H1 (cell line): ENCODE data around the gene PSMD9. TPM values are rescaled to one million over a fixed set of nuclear protein-coding genes. Genes with fewer than 3 reads are reported as not detected.

ENCODE experiments used
- CTCF ChIA-PET: fragments of 300-600 bp; sonication (Branson Sonifier 250); formaldehyde crosslinking; loops from one replicate; lab custom pipeline; 2021; ENCODE audit not compliant: partially characterized antibody; lab: Charles Lee
- POLR2A ChIA-PET: fragments of 300-600 bp; sonication (Branson Sonifier 250); formaldehyde crosslinking; loops from one replicate; lab custom pipeline; 2021; ENCODE audit warnings: inconsistent platforms; ENCODE audit not compliant: partially characterized antibody; lab: Charles Lee
- DNase-seq, 2 experiments: peaks; one replicate each; pipeline versions ENCODE4 v3.0.0 to v3.0.0-alpha.2; 2010 to 2022; ENCODE audit warnings: low spot score in 2 of 2, low read depth in 1 of 2, mixed read lengths in 1 of 2
- FAIRE-seq: peaks from 2 replicates; lab custom pipeline; 2011; peaks lifted over from hg19 to GRCh38; lab: Jason Lieb, UNC
- H2AFZ ChIP-seq: 2 replicates; pipeline ENCODE4 v1.8.1; 2012; ENCODE audit warnings: low read length, inconsistent platforms
- H2AK5ac ChIP-seq: 2 replicates; pipeline ENCODE4 v1.6.1; 2013; ENCODE audit warnings: low read depth, low read length
- H2BK120ac ChIP-seq: replicated peaks from 2 replicates; pipeline ENCODE3; 2013; ENCODE audit warnings: low read depth, low read length, inconsistent platforms
- H2BK12ac ChIP-seq: 2 replicates; pipeline ENCODE4 v1.6.1; 2013; ENCODE audit warnings: low read depth, low read length
- H2BK15ac ChIP-seq: 2 replicates; pipeline ENCODE4 v1.6.1; 2013; ENCODE audit warnings: low read length
- H2BK20ac ChIP-seq: 2 replicates; pipeline ENCODE4 v1.6.1; 2013; ENCODE audit warnings: low read length
- H2BK5ac ChIP-seq: 2 replicates; pipeline ENCODE4 v1.6.1; 2013; ENCODE audit warnings: low read depth, low read length
- H3K14ac ChIP-seq: 2 replicates; pipeline ENCODE4 v1.6.1; 2013; ENCODE audit warnings: inconsistent platforms; ENCODE audit not compliant: insufficient read length
- H3K18ac ChIP-seq: 2 replicates; pipeline ENCODE4 v1.6.1; 2013; ENCODE audit warnings: low read length; ENCODE audit errors: extremely low read depth
- H3K23ac ChIP-seq: 2 replicates; pipeline ENCODE4 v1.6.1; 2013; ENCODE audit warnings: inconsistent platforms; ENCODE audit not compliant: insufficient read length
- H3K23me2 ChIP-seq: 2 replicates; pipeline ENCODE4 v1.6.1; 2013; ENCODE audit warnings: low read depth, low read length
- H3K27ac ChIP-seq: 2 replicates; pipeline ENCODE4 v1.6.1; 2011; ENCODE audit warnings: low read depth, low read length, inconsistent platforms
- H3K27me3 ChIP-seq, 4 experiments: replicated peaks in 1 of 4; 1 replicate in 1 of 4; 2 replicates in 3 of 4; pipeline versions ENCODE4 v1.6.1 to v1.8.1; 2011 to 2013; ENCODE audit warnings: low read length in 3 of 4, mild to moderate bottlenecking in 3 of 4, inconsistent platforms in 2 of 4, mixed read lengths in 2 of 4, moderate library complexity in 1 of 4; ENCODE audit not compliant: control insufficient read depth in 3 of 4, insufficient read depth in 3 of 4; ENCODE audit errors: extremely low read depth in 1 of 4
- H3K36me3 ChIP-seq, 4 experiments: 2 replicates each; pipeline versions ENCODE4 v1.6.1 to v1.8.1; 2011 to 2013; ENCODE audit warnings: mild to moderate bottlenecking in 4 of 4, low read length in 3 of 4, moderate library complexity in 2 of 4, control low read depth in 1 of 4, inconsistent platforms in 1 of 4; ENCODE audit not compliant: insufficient read depth in 4 of 4, control insufficient read depth in 2 of 4
- H3K4ac ChIP-seq: replicated peaks from 2 replicates; pipeline ENCODE3; 2013; ENCODE audit warnings: low read length, low read depth, mixed read lengths, inconsistent platforms; ENCODE audit not compliant: insufficient read length
- H3K4me1 ChIP-seq, 4 experiments: replicated peaks in 1 of 4; 1 replicate in 1 of 4; 2 replicates in 3 of 4; pipeline versions ENCODE4 v1.6.1 to v1.8.1; 2011 to 2013; ENCODE audit warnings: low read length in 3 of 4, inconsistent platforms in 2 of 4, mixed read lengths in 1 of 4; ENCODE audit not compliant: insufficient read depth in 4 of 4, control insufficient read depth in 3 of 4
- H3K4me2 ChIP-seq, 2 experiments: 2 replicates each; pipeline versions ENCODE4 v1.6.1 to v1.8.1; 2011 to 2013; ENCODE audit warnings: low read depth in 2 of 2, low read length in 2 of 2, control low read depth in 1 of 2, inconsistent platforms in 1 of 2, mild to moderate bottlenecking in 1 of 2; ENCODE audit not compliant: insufficient read depth in 1 of 2
- H3K4me3 ChIP-seq, 4 experiments: fragments of 200-600, 300-600 bp in 1 of 4; sonication (generic), shearing (Covaris generic), sonication (Bioruptor Twin) in 1 of 4; 2 replicates each; pipeline versions ENCODE4 v1.5.1 to v1.8.1; 2011 to 2016; ENCODE audit warnings: low read length in 4 of 4, low read depth in 3 of 4, control low read depth in 2 of 4, inconsistent platforms in 2 of 4, mild to moderate bottlenecking in 2 of 4, mixed read lengths in 1 of 4, moderate library complexity in 1 of 4; ENCODE audit not compliant: insufficient read depth in 2 of 4; ENCODE audit errors: extremely low read depth in 1 of 4
- H3K56ac ChIP-seq: replicated peaks from 2 replicates; pipeline ENCODE3; 2013; ENCODE audit warnings: low read depth, mild to moderate bottlenecking, mixed read lengths, low read length, inconsistent platforms; ENCODE audit not compliant: insufficient read length
- H3K79me1 ChIP-seq: 2 replicates; pipeline ENCODE4 v1.6.1; 2013; ENCODE audit warnings: low read depth, low read length, control low read depth
- H3K79me2 ChIP-seq, 2 experiments: 2 replicates each; pipeline versions ENCODE4 v1.6.1 to v1.8.1; 2012 to 2013; ENCODE audit warnings: low read length in 2 of 2, mild to moderate bottlenecking in 2 of 2, inconsistent platforms in 1 of 2; ENCODE audit not compliant: insufficient read depth in 2 of 2, control insufficient read depth in 1 of 2
- H3K9ac ChIP-seq, 4 experiments: replicated peaks in 1 of 4; 1 replicate in 1 of 4; 2 replicates in 3 of 4; pipeline versions ENCODE4 v1.6.1 to v1.8.1; 2011 to 2013; ENCODE audit warnings: low read depth in 3 of 4, low read length in 3 of 4, control low read depth in 2 of 4, mild to moderate bottlenecking in 2 of 4, moderate library complexity in 2 of 4, inconsistent platforms in 1 of 4; ENCODE audit errors: extremely low read depth in 1 of 4
- H3K9me3 ChIP-seq, 2 experiments: 2 replicates each; pipeline versions ENCODE4 v1.6.1 to v1.8.1; 2012 to 2013; ENCODE audit warnings: mild to moderate bottlenecking in 2 of 2, moderate library complexity in 2 of 2, control low read depth in 1 of 2, inconsistent platforms in 1 of 2, low read depth in 1 of 2, low read length in 1 of 2, mixed read lengths in 1 of 2; ENCODE audit not compliant: insufficient read depth in 2 of 2
- H4K20me1 ChIP-seq, 2 experiments: replicated peaks in 1 of 2; 2 replicates each; pipeline versions ENCODE3 to v1.8.1; 2011 to 2013; ENCODE audit warnings: inconsistent platforms in 2 of 2, low read length in 2 of 2, mild to moderate bottlenecking in 1 of 2; ENCODE audit not compliant: insufficient read depth in 2 of 2, control insufficient read depth in 1 of 2
- H4K5ac ChIP-seq: 2 replicates; pipeline ENCODE4 v1.6.1; 2013; ENCODE audit warnings: low read length, low read depth, mixed read lengths, inconsistent platforms; ENCODE audit not compliant: insufficient read length
- H4K8ac ChIP-seq: 2 replicates; pipeline ENCODE4 v1.8.0; 2013; ENCODE audit warnings: mild to moderate bottlenecking, moderate library complexity, low read length, inconsistent platforms; ENCODE audit not compliant: insufficient read depth; ENCODE audit errors: extremely low read depth
- H4K91ac ChIP-seq: replicated peaks from 2 replicates; pipeline ENCODE3; 2013; ENCODE audit warnings: low read length, mixed read lengths, inconsistent platforms; ENCODE audit not compliant: insufficient read length
- ATF2 ChIP-seq: IDR thresholded peaks from 2 replicates; pipeline ENCODE4 v1.6.1; 2012; ENCODE audit warnings: low read length, inconsistent platforms
- EGR1 ChIP-seq: IDR thresholded peaks from 2 replicates; pipeline ENCODE4 v1.6.1; 2011; ENCODE audit warnings: low read depth, low read length, borderline replicate concordance
- GTF2F1 ChIP-seq: IDR thresholded peaks from 2 replicates; pipeline ENCODE4 v1.6.1; 2012; ENCODE audit warnings: low read depth, low read length, improper control_type of control experiment, borderline replicate concordance
- MAFK ChIP-seq: IDR thresholded peaks from 2 replicates; pipeline ENCODE4 v1.6.1; 2012; ENCODE audit warnings: low read depth, mild to moderate bottlenecking, improper control_type of control experiment, low read length
- MAX ChIP-seq: IDR thresholded peaks from 2 replicates; pipeline ENCODE4 v1.6.1; 2012; ENCODE audit warnings: inconsistent platforms
- NRF1 ChIP-seq: IDR thresholded peaks from 2 replicates; pipeline ENCODE4 v1.6.1; 2011; ENCODE audit warnings: mild to moderate bottlenecking, low read depth, low read length, improper control_type of control experiment
- SIN3A ChIP-seq, 2 experiments: IDR thresholded peaks in 1 of 2; conservative IDR thresholded peaks in 1 of 2; 2 replicates each; pipeline ENCODE4 v1.6.1; 2011 to 2012; ENCODE audit warnings: low read length in 2 of 2, improper control_type of control experiment in 1 of 2, low read depth in 1 of 2, mild to moderate bottlenecking in 1 of 2
- WGBS, 2 experiments: shearing (Covaris generic) in 1 of 2; methylation state at CpG; one replicate each; pipeline versions ENCODE4 v1.1.6 to v1.1.7; 2013 to 2015; ENCODE audit warnings: low lambda C conversion rate in 2 of 2, mixed read lengths in 2 of 2, inconsistent platforms in 1 of 2, low coverage in 1 of 2, missing lambda C conversion rate in 1 of 2; ENCODE audit not compliant: insufficient replicate concordance in 2 of 2, insufficient coverage in 1 of 2, insufficient read length in 1 of 2; ENCODE audit errors: extremely low coverage in 1 of 2, missing lambda C conversion rate in 1 of 2; 5-methylcytosine and 5-hydroxymethylcytosine counted together
- polyA plus RNA-seq, 7 experiments: library from polyadenylated mRNA; depleted of rRNA in 3 of 7; stranded (reverse) in 5 of 7; unstranded in 2 of 7; fragments of >200 nt in 5 of 7; fragments of 200-250 nt in 2 of 7; gene quantifications; 1 replicate in 5 of 7; 2 replicates in 1 of 7; 4 replicates in 1 of 7; pipeline versions ENCODE4 v1.2.1 to v1.2.3, GENCODE V29; 2011 to 2013; ENCODE audit warnings: missing spikeins in 2 of 7, mixed read lengths in 2 of 7
- total RNA-seq: library from RNA; stranded (reverse); fragmentation: NEBNext Ultra II Directional; extraction: Animal tissue kit (Norgen Biotek cat#: 25700); gene quantifications from 2 replicates; pipeline ENCODE4 v1.2.1, GENCODE V29; 2021

Gene PSMD9
- total and polyA plus RNA-seq, 2 of the 8 experiments (the other 6 are each of a cell fraction or from before 2014, with no cell fraction given) = 28.8 to 36.1 TPM

GRCh38 chr12:121849211-121849610 is 39.4 kb upstream of the PSMD9 start:
- Histone ChIP-seq H4K20me1 (no peaks in the 10 kb centered on the region), H3K14ac (no peak overlapping the region), H4K91ac (no peak overlapping the region), H2BK120ac (no peak overlapping the region), H3K4me1 (no peaks in the 10 kb centered on the region), H3K79me2 (no peaks in the 10 kb centered on the region), H4K5ac (no peak overlapping the region), H3K18ac (no peak overlapping the region), H3K79me1 (no peaks in the 10 kb centered on the region), H3K56ac (no peak overlapping the region), H3K9ac (no peak overlapping the region), H2BK12ac (no peak overlapping the region), H3K27me3 (no peaks in the 10 kb centered on the region), H3K4me3 (no peak overlapping the region), H3K9me3 (no peaks in the 10 kb centered on the region), H2BK15ac (no peak overlapping the region), H2AFZ (no peak overlapping the region), H2BK5ac (no peak overlapping the region), H2BK20ac (no peak overlapping the region), H3K4me2 (no peak overlapping the region), H4K8ac (no peak overlapping the region), H3K27ac (no peak overlapping the region), H3K23ac (no peak overlapping the region), H3K36me3 (no peaks in the 10 kb centered on the region), H3K4ac (no peak overlapping the region), H2AK5ac (no peak overlapping the region), H3K23me2 (no peaks in the 10 kb centered on the region)
- ChIA-PET CTCF (interaction anchor here (0.6 to 1.3 kb wide), 4 partner anchors 21 to 55 kb away, joined by 3 to 4 read pairs (median 3); partner anchors contain the start of gene RHOF), POLR2A (interaction anchor here (0.7 kb wide), 1 partner anchor 9 kb away, joined by 5 read pairs; no protein-coding TSS in a partner anchor)
- no peak for DNase-seq
- TF ChIP-seq SIN3A (conservative IDR thresholded peaks at IDR 0.05 in 1 of 2, IDR thresholded peaks at IDR 0.05 in 1 of 2; ENCODE audit: low read depth in 1 of 2, low read length in 2 of 2) = no peak
- no peak for TF ChIP-seq MAX
- TF ChIP-seq ATF2 = no peak
- no peak for TF ChIP-seq NRF1
- TF ChIP-seq GTF2F1 = no peak
- TF ChIP-seq MAFK = no peak
- TF ChIP-seq EGR1 = no peak
- FAIRE-seq = no peak
- WGBS, 2 experiments = 86% methylated on average over 6 of the region's 6 CpGs; no CpG with 5 or more reads in 1 of the 2 experiments
